LHCN-M2 (cell line): ENCODE measurements around the gene DNAAF5. TPM values are rescaled to one million over a fixed set of nuclear protein-coding genes. Genes with fewer than 3 reads are reported as not detected.

ENCODE experiments used
- DNase-seq: peaks from one replicate; pipeline ENCODE4 v3.0.0-alpha.2; 2012; ENCODE audit warnings: low read depth
- total RNA-seq: library from RNA; depleted of rRNA; stranded (reverse); fragments of >200 nt; gene quantifications from 2 replicates; pipeline ENCODE4 v1.2.3, GENCODE V29; 2014

The DNAAF5 gene
- total RNA-seq, 1 experiment from 2014 or later, result 55.9 TPM

DNA sequence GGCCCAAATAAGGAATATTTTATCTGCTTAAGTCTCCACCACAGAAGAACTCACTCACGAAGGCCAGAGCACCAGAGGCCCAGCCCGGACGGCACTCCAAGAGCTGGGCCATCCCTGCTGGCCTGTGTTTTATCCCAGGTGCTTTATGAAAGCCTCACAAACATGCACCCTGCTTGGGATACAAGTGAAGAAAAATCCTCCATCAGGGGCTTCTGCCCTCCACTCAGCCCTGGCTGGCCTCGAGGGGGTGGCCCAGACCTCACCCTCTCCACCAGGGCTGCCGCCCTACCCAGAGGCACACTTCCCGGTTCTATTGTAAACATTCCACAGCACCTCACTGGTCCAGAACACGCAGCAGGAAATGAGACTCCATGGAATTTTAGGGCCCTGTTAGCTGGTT is 19.8 kb upstream of the DNAAF5 start:
- DNase-seq, result no peak

DNA sequence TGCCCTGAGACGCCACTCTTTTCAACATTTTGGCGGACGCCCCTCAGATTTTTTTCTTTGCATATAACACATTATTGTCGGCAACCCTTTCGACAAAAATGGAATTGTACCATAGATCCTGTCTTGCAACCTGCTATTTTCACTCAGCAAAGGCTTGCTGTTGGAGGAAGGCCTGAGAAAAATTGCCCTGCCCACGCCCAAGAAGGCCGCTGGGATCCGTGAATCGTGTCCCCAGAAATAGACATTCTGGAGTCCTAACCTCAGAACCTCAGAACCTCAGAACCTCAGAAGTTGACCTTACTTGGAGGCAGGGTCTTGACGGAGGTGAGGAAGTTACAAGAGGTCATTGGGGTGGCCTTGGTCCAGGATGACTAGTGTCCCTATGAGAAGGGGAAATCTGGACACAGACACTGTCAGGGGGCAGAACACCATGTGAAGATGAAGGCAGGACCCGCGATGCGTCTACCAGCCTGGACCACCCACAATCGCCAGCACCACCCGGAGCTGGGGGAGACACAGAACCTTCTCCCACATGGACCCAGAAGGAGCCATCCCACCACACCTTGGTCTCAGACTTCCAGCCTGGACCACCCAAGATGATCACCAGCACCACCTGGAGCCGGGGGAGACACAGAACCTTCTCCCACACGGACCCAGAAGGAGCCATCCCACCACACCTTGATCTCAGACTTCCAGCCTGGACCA is 19.1 kb upstream of the DNAAF5 start:
- DNase-seq, result no peak

GRCh38 chr7:710161-710560 is 16.3 kb upstream of the DNAAF5 start:
- DNase-seq, result no peak

DNA sequence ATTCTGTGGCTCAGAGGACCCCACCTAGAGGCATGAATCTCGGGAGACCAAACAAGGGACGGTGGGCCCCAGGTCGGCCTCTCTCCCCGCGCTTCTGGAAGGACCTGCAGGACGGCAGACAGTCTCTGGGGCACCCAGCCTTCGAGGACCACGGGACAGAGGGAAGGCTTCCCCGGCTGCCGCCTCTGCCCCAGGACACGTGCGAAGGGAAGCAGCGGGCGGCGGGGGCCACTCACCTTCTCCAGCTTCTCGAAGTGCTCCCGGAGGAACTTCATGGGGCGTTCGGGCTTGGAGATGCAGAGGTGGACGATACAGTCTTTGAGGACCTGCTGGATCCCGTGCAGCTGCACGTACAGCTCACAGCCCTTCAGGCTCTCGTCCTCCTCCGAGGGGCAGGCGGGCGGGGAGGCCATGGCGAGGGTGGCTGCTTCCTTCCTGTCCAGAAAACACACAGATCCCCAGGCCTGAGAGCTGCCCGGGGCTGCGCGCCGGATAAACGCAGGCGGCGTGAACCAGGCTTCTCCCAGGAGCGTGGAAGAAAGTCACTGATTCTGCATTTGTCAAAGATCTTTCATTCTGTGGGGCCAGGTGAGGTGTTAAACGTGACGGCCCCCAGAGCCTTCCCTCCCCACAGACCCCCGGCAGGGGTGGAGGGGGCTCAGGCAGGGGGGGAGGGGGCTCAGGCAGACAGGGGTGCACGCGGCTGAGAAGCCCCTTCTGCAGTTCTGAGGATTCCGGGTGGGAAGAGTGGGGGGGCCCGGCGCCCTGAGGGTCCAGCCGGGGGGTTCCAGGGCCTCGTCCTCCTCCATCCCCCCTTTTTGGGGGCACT is 15.2 kb upstream of the DNAAF5 start:
- no peak for DNase-seq

DNA sequence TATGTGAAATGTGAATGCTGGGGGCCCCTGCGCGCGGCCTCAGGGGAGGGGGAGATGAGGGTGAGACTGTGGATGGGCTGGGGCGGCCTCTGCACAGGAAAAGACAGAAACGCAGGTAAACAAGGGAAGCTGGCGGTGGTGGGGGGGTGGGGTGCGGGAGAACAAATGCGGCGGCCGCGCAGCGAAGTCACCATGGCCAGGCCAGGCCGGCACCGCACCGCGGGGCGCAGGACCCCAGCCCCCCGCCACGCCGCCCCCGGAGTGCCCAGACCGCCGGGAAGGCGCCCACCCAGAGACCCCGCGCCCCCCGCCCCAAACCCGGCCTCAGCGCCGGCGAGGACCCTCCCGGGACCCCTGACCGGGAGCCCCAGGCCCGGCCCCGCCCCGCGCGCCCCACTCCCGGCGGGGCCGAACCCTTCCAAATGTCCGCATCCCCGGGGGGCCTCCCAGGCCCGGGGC is 14.5 kb upstream of the DNAAF5 start:
- no peak for DNase-seq

GRCh38 chr7:712381-713138 is 13.9 kb upstream of the DNAAF5 start:
- no peak for DNase-seq

DNA sequence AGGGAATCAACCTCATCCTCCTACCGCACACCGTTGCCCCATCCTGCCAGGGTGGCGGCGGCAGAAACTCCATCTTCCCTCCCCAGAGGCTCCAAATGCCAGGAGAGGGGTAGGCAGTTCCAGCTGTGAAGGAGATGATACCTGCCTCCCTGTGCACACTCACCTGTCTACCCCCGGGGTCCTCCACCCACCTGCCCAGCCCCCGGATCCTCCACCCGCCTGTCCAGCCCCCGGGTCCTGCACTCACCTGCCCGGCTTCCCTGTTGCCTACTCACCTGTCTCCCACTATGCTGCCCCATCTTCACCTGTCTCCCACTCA is 13.4 kb upstream of the DNAAF5 start:
- DNase-seq, result no peak

DNA sequence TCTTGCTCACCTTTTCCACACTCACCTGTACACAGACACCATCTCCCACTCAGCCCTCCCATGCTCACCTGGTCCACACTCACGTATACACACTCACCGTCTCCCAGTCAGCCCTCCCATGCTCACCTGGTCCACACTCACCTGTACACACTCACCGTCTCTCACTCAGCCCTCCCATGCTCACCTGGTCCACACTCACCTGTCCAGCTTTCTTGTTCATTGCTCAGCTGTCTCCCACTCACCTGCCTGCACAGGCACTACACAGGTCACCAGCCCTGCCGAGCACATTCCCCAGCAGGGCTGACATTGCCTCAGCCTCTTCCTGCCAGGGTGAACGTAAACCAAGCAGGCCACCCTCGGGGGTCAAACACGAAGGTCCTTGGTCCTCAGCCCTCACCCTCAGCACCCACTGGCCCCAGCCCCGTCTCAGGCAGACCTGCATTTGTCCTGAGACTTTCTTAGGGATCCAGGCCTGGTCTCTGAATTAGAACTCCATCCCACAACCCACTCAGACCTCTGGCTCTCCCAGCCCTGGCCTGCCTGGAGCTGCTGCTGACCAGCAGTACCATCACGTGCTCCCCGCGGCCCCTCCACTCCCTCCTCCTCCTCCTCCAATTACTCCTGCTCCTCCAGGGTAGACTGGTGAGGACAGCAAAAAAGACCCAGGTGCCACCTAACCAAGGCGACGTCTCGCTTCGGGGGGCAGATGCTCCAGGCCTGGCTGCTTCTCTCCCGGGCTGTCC is 12.8 kb upstream of the DNAAF5 start:
- no peak for DNase-seq

DNA sequence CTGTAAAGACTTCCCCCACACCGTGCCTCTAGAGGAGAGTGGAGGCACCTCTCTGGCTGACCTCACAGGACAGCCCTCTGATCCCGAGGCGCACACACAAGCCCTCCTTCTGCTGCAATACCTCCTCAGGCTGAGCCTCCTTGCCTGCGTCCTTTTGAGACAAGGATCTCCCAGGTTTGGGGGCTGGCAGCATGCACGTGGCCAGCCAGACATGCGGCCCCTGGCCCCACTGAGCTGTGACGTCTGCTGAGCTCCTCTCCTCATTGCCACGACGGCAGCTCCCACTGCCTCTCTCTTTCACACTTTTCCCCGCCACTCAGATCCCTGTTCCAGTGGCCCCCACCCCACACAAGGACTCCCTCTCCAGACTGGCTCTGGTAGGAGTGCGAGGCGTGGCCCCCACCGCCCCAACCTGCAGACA is 12.2 kb upstream of the DNAAF5 start:
- no peak for DNase-seq

- DNase-seq, result no peak
Observed at GRCh38 chr7:716222-716621, 10.3 kb upstream of the DNAAF5 start.

- DNase-seq, result no peak
Observed at GRCh38 chr7:716636-717035, 9.9 kb upstream of the DNAAF5 start.

DNA sequence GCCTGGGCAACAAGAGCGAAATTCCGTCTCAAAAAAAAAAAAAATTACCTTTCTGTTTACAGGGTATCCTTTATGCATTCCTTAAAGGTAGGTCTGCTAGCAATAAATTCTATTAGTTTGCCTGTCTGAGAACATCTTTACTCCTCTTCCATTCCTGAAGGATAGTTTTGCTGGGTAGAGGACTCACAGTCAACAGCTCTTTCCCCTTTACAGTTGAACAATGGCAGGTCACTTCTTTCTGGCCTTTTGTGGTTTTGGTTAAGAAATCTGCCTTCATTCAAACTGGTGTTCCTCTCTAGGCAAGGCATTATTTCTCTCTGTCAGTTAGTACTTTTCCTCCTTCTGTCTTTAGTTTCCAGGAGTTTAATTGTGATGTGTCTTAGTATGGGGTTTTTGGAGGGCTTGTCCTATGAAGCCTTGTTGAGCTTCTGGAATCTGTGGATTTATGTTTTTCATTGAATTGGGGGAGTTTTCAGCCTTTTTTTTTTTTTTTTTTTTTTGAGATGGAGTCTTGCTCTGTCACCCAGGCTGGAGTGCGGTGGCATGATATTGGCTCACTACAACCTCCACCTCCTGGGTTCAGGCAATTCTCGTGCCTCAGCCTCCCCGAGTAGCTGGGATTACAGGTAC is 4.8 kb upstream of the DNAAF5 start:
- DNase-seq, result peak; percentile 51

GRCh38 chr7:723541-723940 is 3.0 kb upstream of the DNAAF5 start:
- DNase-seq, result no peak

DNA sequence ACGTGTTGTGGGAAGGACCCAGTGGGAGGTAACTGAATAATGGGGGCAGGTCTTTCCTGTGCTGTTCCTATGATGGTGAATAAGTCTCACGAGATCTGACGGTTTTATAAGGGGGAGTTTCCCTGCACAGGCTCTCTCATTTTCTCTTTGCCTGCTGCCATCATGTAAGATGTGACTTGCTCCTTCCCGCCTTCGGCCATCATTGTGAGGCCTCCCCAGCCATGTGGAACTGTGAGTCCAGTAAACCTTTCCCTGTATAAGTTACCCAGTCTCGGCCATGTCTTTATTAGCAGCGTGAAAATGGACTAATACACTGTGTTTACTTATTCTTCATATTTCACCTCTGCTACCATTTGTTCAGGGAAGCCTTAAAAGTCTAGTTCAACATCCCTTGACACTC is 2.2 kb upstream of the DNAAF5 start:
- DNase-seq, result no peak

- DNase-seq, result peak; percentile 83
Observed at GRCh38 chr7:725223-726005, 1.1 kb upstream of the DNAAF5 start.

GRCh38 chr7:726854-727103 is 280 bp downstream of the DNAAF5 start:
- DNase-seq, result no peak

- peak; percentile 36 for DNase-seq
Observed at GRCh38 chr7:727104-727805, 756 bp downstream of the DNAAF5 start, which contains the start of gene PRKAR1B. Gene PRKAR1B, minus strand, starts transcription at chr7:727281. Its CDS starts 15,776 bp downstream, at chr7:711505.

GRCh38 chr7:727806-728460 is 1.4 kb downstream of the DNAAF5 start:
- DNase-seq, result peak; percentile 21

DNA sequence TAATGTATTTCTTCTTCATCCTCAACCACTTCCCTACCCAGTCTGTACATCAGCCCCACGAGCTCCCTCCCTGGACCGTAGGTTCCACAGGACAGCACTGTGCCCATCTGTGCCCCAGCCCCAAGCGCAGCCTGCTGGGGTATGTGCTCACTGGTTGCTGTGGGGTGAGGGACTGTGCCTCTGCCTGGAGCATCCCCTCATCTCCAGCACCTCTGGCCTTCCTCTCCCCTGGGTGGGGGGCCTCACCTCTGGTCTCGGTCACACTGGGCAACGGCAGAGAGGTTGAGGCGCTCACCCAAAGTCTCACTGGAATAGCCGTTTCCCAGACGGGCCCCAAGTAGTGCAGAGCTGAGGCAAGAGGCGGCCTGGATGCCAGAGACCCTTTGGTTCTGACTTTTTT is 2.1 kb downstream of the DNAAF5 start:
- DNase-seq, result no peak
